Gastrocnemius medialis (tissue), 4 donors: ENCODE data around the gene IGSF21. TPM values are rescaled to one million over a fixed set of nuclear protein-coding genes. Genes with fewer than 3 reads are reported as not detected.

Source experiments
- ATAC-seq, 2 donors: fragments of 150-250 bp; one replicate each; pipeline ENCODE4 v1.9.1; 2016
- DNase-seq, 2 donors: peaks; one replicate each; pipeline ENCODE4 v3.0.0-alpha.2; 2019
- H3K27ac ChIP-seq, 4 donors: fragments of 200-600 bp; sonication (generic); 1 replicate in 1 of 4; 2 replicates in 3 of 4; pipeline ENCODE4 v1.5.1; 2016 to 2018; ENCODE audit warnings: mild to moderate bottlenecking in 2 of 4, moderate library complexity in 1 of 4
- H3K27me3 ChIP-seq, 3 donors: fragments of 200-600 bp; sonication (generic) in 2 of 3; 1 replicate in 1 of 3; 2 replicates in 2 of 3; pipeline versions ENCODE4 v1.5.1 to v1.6.0; 2016 to 2019; ENCODE audit warnings: mild to moderate bottlenecking in 1 of 3, moderate library complexity in 1 of 3
- H3K36me3 ChIP-seq, 2 donors: fragments of 200-600 bp; sonication (generic) in 1 of 2; one replicate each; pipeline ENCODE4 v1.5.1; 2017 to 2018
- H3K4me1 ChIP-seq, 2 donors: fragments of 200-600 bp; sonication (generic) in 1 of 2; one replicate each; pipeline ENCODE4 v1.5.1; 2016 to 2017; ENCODE audit warnings: mild to moderate bottlenecking in 2 of 2
- H3K4me3 ChIP-seq, 4 donors: fragments of 200-600 bp; sonication (generic) in 3 of 4; 1 replicate in 1 of 4; 2 replicates in 3 of 4; pipeline ENCODE4 v1.5.1; 2016 to 2019; ENCODE audit warnings: mild to moderate bottlenecking in 2 of 4
- H3K9me3 ChIP-seq, 3 donors: fragments of 200-600 bp; sonication (generic) in 2 of 3; 1 replicate in 1 of 3; 2 replicates in 2 of 3; pipeline ENCODE4 v1.5.1; 2016 to 2019
- POLR2A ChIP-seq, 2 donors: fragments of 450-650 bp; IDR thresholded peaks; one replicate each; pipeline ENCODE4 v1.6.1; 2017; ENCODE audit warnings: antibody characterized with exemption in 2 of 2, mild to moderate bottlenecking in 2 of 2, moderate library complexity in 2 of 2
- in situ Hi-C, 4 donors: fragments of 200-750 bp; cut with MboI; loops; one replicate each; pipeline versions ENCODE4 v1.15.0 to v1.8.0; 2017; ENCODE audit warnings: low sequenced_read_pairs in 4 of 4
- intact Hi-C: fragments of 100-400 bp; cut with DNase I; formaldehyde crosslinking; loops from one replicate; pipeline ENCODE4 v1.15.1; 2023; ENCODE audit warnings: low total_unique reads
- total RNA-seq, 4 donors: library from RNA; depleted of rRNA; stranded (reverse); fragments of >200 nt; gene quantifications; one replicate each; pipeline versions ENCODE4 v1.1.0 to v1.2.3, GENCODE V29; 2016
- TF ChIP-seq, protein P1 (sequence below), 5 experiments: fragments of 450-650 bp in 3 of 5; fragments of 200-600 bp in 2 of 5; sonication (generic) in 2 of 5; IDR thresholded peaks in 4 of 5; conservative IDR thresholded peaks in 1 of 5; 1 replicate in 4 of 5; 2 replicates in 1 of 5; pipeline ENCODE4 v1.5.1; 2016 to 2019; ENCODE audit warnings: antibody characterized with exemption in 5 of 5, mild to moderate bottlenecking in 3 of 5, moderate library complexity in 3 of 5

The IGSF21 gene
- under 1 TPM; 0.32 to 0.66 (median 0.53) TPM for total RNA-seq

DNA sequence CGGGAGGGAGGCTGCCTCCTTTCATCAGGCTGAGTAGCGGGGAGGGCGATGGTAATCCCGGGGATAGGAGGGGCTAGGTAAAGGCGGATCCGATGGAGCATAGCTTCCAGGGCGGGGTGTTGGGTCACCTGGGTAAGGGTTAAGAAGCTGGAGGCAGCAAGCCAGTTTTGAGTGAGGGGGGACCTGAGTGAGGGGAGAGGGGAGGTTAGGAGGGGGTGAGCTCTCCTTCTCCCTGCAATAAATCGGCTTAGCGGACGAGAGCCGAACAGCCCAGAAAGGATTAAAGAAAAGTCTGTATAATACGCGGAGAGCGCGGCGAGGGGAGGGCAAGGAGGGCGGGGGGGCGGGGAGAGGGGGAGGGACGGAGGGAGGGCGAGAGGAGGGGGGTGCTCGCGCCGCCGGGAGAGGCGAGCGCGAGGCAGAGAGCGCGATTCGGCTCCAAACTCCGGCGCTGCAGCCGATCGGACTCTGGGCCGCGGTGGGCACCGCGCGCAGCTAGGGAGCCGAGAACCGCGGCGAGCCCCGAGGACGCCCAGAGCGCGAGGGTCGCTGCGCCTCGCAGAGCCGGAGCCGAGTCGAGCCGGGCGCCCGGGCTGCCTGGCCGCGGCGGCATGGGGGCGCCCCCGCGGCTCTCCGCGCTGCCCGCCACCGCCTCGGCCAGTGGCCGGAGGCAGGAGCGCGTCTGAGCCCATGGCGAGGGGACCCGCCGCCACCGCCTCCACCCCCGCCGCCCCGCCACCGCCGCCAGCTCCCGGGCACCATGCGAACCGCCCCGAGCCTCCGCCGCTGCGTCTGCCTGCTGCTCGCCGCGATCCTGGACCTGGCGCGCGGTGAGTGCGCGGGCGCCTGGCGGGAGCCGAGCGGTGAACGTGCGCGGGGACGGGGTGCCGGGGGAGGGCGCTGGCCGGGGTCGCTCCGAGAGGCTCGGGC lies at the start of gene IGSF21:
Gene IGSF21 (plus strand): TSS at position 430 of the 930 bp plus-strand sequence. CDS start 331 bp downstream, at position 761.
- Histone ChIP-seq H3K4me3 (no peak within 1 kb of the TSS), H3K4me1 (no peaks in the 10 kb centered on the region), H3K9me3 (no peaks in the 10 kb centered on the region), H3K27me3 (peaks cover 47 to 69% (median 63%) of the 10 kb centered on the region in 3 donors), H3K36me3 (no peaks in the 10 kb centered on the region), H3K27ac (no peak within 1 kb of the TSS)
- in situ Hi-C loops, result no loop called here
- ATAC-seq (no peak), DNase-seq (no peak)
- no peak for TF ChIP-seq POLR2A (IDR thresholded peaks at IDR 0.05)
- TF ChIP-seq, protein P1, sequence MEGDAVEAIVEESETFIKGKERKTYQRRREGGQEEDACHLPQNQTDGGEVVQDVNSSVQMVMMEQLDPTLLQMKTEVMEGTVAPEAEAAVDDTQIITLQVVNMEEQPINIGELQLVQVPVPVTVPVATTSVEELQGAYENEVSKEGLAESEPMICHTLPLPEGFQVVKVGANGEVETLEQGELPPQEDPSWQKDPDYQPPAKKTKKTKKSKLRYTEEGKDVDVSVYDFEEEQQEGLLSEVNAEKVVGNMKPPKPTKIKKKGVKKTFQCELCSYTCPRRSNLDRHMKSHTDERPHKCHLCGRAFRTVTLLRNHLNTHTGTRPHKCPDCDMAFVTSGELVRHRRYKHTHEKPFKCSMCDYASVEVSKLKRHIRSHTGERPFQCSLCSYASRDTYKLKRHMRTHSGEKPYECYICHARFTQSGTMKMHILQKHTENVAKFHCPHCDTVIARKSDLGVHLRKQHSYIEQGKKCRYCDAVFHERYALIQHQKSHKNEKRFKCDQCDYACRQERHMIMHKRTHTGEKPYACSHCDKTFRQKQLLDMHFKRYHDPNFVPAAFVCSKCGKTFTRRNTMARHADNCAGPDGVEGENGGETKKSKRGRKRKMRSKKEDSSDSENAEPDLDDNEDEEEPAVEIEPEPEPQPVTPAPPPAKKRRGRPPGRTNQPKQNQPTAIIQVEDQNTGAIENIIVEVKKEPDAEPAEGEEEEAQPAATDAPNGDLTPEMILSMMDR (IDR thresholded peaks at IDR 0.05 in 4 of 5, conservative IDR thresholded peaks at IDR 0.05 in 1 of 5), result no peak
- intact Hi-C loops, result no loop called here

DNA sequence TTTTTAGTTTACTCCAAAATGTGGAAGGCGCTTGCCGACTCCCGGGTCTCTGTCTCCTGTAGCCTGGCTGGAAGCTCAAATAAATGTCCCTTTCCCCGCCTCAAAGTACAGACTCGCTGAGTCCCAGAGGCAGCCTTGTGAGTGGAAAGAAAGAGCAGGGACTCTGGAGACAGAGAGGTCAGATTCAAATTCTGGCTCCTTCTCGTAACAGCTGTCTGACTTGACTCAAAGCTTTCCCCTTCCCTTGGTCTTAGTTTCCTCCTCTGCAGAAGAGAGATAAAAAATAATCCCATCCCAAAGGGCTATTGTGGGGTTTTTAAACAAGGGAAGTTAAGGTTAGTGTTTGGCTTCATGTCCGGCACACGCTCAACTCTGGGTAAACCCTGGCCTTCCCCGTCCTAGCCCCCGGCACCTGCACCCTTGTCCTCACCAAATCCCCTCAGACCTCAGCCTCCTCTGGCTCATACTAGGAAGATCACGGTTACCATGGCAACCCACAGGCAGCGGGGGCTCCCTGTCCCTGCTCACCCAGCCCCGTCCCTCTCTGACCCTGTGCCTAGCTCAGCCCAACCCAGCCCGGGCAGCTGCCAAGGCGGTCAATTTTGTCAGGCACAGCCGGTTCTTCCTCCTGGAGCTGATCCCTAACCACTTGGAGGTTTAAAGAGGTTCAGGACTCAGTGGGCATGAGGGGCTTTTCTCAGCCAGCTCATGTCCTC lies 49.2 kb upstream of the IGSF21 start:
- Histone ChIP-seq H3K27ac (no peak overlapping the region), H3K27me3 (peaks cover 11 to 36% (median 16%) of the 10 kb centered on the region in 3 donors)
- intact Hi-C loops, result no loop called here

DNA sequence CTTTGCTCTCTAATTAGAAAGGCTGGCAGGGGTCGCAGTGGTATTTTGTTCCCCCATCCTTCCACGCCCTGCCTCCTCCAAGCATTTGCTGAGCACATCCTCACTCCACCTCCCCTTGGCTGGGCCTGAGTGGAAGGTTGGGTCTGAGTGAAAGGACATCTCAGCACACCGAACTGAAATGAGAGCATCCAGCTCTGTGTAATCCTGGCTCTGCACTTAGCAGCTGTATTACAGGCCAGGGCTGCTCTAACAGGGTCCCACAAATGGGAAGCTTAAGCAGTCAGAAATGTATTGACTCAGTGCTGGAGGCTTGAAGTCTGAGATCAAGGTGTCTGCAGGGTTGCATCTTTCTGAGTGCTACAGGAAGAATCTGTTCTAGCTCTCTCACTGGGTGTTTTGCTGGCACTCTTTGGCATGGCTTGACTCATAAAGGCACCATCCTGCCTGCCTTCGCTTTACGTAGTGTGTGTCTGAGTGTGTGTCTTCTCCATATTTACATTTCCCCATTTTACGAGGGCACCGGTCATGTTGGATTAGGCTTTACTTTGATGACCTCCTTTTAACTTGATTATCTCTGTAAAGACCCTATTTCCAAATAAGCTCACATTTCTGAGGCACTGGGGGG lies 48.5 kb upstream of the IGSF21 start:
- Histone ChIP-seq H3K9me3 (no peaks in the 10 kb centered on the region), H3K4me3 (no peak overlapping the region), H3K36me3 (no peaks in the 10 kb centered on the region), H3K27me3 (peaks cover 11 to 31% (median 16%) of the 10 kb centered on the region in 3 donors), H3K27ac (no peak overlapping the region), H3K4me1 (no peaks in the 10 kb centered on the region)
- in situ Hi-C loops, result no loop called here
- intact Hi-C loops, result no loop called here
- ATAC-seq (peak; percentile 36 to 40), DNase-seq (no peak)
- TF ChIP-seq, protein P1 (IDR thresholded peaks at IDR 0.05 in 4 of 5, conservative IDR thresholded peaks at IDR 0.05 in 1 of 5), result no peak
- no peak for TF ChIP-seq POLR2A (IDR thresholded peaks at IDR 0.05)

More for the DNA sequence above, 49.2 kb upstream of the IGSF21 start:
- ATAC-seq, result peak in 1 of 2 donors; percentile 6
- Histone ChIP-seq H3K36me3 (no peaks in the 10 kb centered on the region), H3K4me1 (no peaks in the 10 kb centered on the region), H3K4me3 (no peak overlapping the region), H3K9me3 (no peaks in the 10 kb centered on the region)
- TF ChIP-seq POLR2A (IDR thresholded peaks at IDR 0.05), result no peak
- TF ChIP-seq, protein P1 (IDR thresholded peaks at IDR 0.05 in 4 of 5, conservative IDR thresholded peaks at IDR 0.05 in 1 of 5), result no peak
- in situ Hi-C loops, result no loop called here
- DNase-seq, result no peak

DNA sequence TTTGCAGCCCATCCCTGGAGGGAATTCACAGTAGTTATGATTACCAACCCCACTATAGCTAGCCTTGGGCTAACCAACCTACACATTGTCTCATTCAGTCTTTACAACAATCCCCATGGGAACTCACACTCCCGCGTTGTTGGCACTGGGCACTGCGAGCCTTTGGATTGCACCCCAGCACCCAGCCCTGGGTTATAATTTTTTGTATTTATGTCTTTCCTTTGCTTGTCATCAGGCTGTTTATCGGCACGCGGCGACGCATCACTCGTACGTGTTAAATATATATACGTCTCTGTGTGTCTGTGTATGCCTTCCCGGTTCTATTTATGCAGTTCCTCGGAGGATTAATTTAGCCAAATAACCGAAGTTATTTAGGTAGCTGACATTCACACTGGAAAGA lies 47.2 kb upstream of the IGSF21 start:
- in situ Hi-C loops, result no loop called here
- no peak for ATAC-seq
- peaks cover 16 to 29% (median 16%) of the 10 kb centered on the region in 3 donors for H3K27me3 ChIP-seq

More for the DNA sequence above, 47.2 kb upstream of the IGSF21 start:
- Histone ChIP-seq H3K36me3 (no peaks in the 10 kb centered on the region), H3K9me3 (no peaks in the 10 kb centered on the region), H3K4me3 (no peak overlapping the region), H3K4me1 (no peaks in the 10 kb centered on the region), H3K27ac (no peak overlapping the region)
- intact Hi-C loops, result no loop called here
- TF ChIP-seq POLR2A (IDR thresholded peaks at IDR 0.05), result no peak
- TF ChIP-seq, protein P1 (IDR thresholded peaks at IDR 0.05 in 4 of 5, conservative IDR thresholded peaks at IDR 0.05 in 1 of 5), result no peak
- no peak for DNase-seq
